ENCODE measurements around the gene CD2BP2. TPM values are rescaled to one million over a fixed set of nuclear protein-coding genes. Genes with fewer than 3 reads are reported as not detected.

Gene CD2BP2
- 10 to 100 TPM; 30.0 to 43.5 (median 39.9) TPM for polyA plus RNA-seq
- long read RNA-seq, donor 1 = 0 reads
- long read RNA-seq, donor 2, transcript CD2BP2-201 (7 exons, 3,421 nt) = major isoform, 8 of 9 reads
- long read RNA-seq, donor 2, partial matches to known transcripts = 0 of 9 reads
- long read RNA-seq, donor 2, other reads (novel, unspliced or antisense) = 0 of 9 reads
- long read RNA-seq, donor 3, transcript CD2BP2-201 (7 exons, 3,421 nt) = major isoform, 7 of 13 reads
- long read RNA-seq, donor 3, partial matches to known transcripts = 5 of 13 reads
- long read RNA-seq, donor 3, other reads (novel, unspliced or antisense) = 0 of 13 reads
- long read RNA-seq, donor 4 = 0 reads
- long read RNA-seq, donor 5, transcript CD2BP2-201 (7 exons, 3,421 nt) = major isoform, 10 of 11 reads
- long read RNA-seq, donor 5, partial matches to known transcripts = 0 of 11 reads
- long read RNA-seq, donor 5, other reads (novel, unspliced or antisense) = 0 of 11 reads
- long read RNA-seq, donor 6, transcript CD2BP2-201 (7 exons, 3,421 nt) = major isoform, 19 of 22 reads
- long read RNA-seq, donor 6, partial matches to known transcripts = 0 of 22 reads
- long read RNA-seq, donor 6, other reads (novel, unspliced or antisense) = 0 of 22 reads
- long read RNA-seq, donor 7, transcript CD2BP2-201 (7 exons, 3,421 nt) = major isoform, 31 of 32 reads
- long read RNA-seq, donor 7, partial matches to known transcripts = 0 of 32 reads
- long read RNA-seq, donor 7, other reads (novel, unspliced or antisense) = 0 of 32 reads
- long read RNA-seq, donor 8, partial matches to known transcripts = 0 of 3 reads
- long read RNA-seq, donor 8, other reads (novel, unspliced or antisense) = 0 of 3 reads
- long read RNA-seq, donor 9, transcript CD2BP2-201 (7 exons, 3,421 nt) = major isoform, 7 of 7 reads
- long read RNA-seq, donor 9, partial matches to known transcripts = 0 of 7 reads
- long read RNA-seq, donor 9, other reads (novel, unspliced or antisense) = 0 of 7 reads
- long read RNA-seq, donor 10, transcript CD2BP2-201 (7 exons, 3,421 nt) = major isoform, 21 of 30 reads
- long read RNA-seq, donor 10, partial matches to known transcripts = 5 of 30 reads
- long read RNA-seq, donor 10, other reads (novel, unspliced or antisense) = 0 of 30 reads

- 0 to 1% (median 1%) methylated on average over 37 to 45 of the region's 45 CpGs for WGBS, 3 donors
- Histone ChIP-seq H3K27ac (ENCODE audit: low read depth in 1 of 3, low read length in 2 of 3) (peak within 1 kb of the TSS; percentile 92 to 95 (median 95)), H3K36me3 (ENCODE audit: control insufficient read depth in 3 of 3, insufficient read depth in 2 of 3, low read depth in 1 of 3, low read length in 3 of 3) (peaks cover 8 to 80% (median 11%) of the 10 kb centered on the region in 3 donors), H3K4me3 (ENCODE audit: low read depth in 1 of 3, low read length in 3 of 3) (peak within 1 kb of the TSS; percentile 76 to 96 (median 81)), H3K9me3 (ENCODE audit: control insufficient read depth in 2 of 2, insufficient read depth in 1 of 2, low read depth in 1 of 2, low read length in 1 of 2) (no peaks in the 10 kb centered on the region), H3K27me3 (ENCODE audit: control insufficient read depth in 3 of 3, insufficient read depth in 3 of 3, low read length in 3 of 3) (no peaks in the 10 kb centered on the region), H3K4me1 (ENCODE audit: control insufficient read depth in 3 of 3, insufficient read depth in 2 of 3, low read depth in 1 of 3, low read length in 2 of 3) (peaks cover 4 to 35% (median 6%) of the 10 kb centered on the region in 3 donors)
- FAIRE-seq (peak; percentile 41), DNase-seq (peak; percentile 99 to 100)
Observed at GRCh38 chr16:30355144-30355953, at the start of gene CD2BP2. TSS of gene CD2BP2 (minus strand) at chr16:30355308. CDS start at chr16:30354681, 627 bp downstream.

GRCh38 chr16:30401768-30402425 lies 46.8 kb upstream of the CD2BP2 start:
- no peaks in the 10 kb centered on the region for H3K27me3 ChIP-seq (ENCODE audit: control insufficient read depth in 3 of 3, insufficient read depth in 3 of 3, low read length in 3 of 3)
- no peaks in the 10 kb centered on the region for H3K9me3 ChIP-seq (ENCODE audit: control insufficient read depth in 2 of 2, insufficient read depth in 1 of 2, low read depth in 1 of 2, low read length in 1 of 2)
- DNase-seq = peak; percentile 40 to 48
- no peak overlapping the region for H3K4me3 ChIP-seq (ENCODE audit: low read depth in 1 of 3, low read length in 3 of 3)
- no peak for FAIRE-seq
- H3K27ac ChIP-seq (ENCODE audit: low read depth in 1 of 3, low read length in 2 of 3) = no peak overlapping the region
- H3K36me3 ChIP-seq (ENCODE audit: control insufficient read depth in 3 of 3, insufficient read depth in 2 of 3, low read depth in 1 of 3, low read length in 3 of 3) = peaks cover 0 to 22% (median 0%) of the 10 kb centered on the region in 3 donors
- H3K4me1 ChIP-seq (ENCODE audit: control insufficient read depth in 3 of 3, insufficient read depth in 2 of 3, low read depth in 1 of 3, low read length in 2 of 3) = peaks cover 0 to 19% (median 2%) of the 10 kb centered on the region in 3 donors
- WGBS, 3 donors = 56 to 73% (median 66%) methylated on average over 8 of the region's 8 CpGs

- no peaks in the 10 kb centered on the region for H3K27me3 ChIP-seq (ENCODE audit: control insufficient read depth in 3 of 3, insufficient read depth in 3 of 3, low read length in 3 of 3)
- H3K9me3 ChIP-seq (ENCODE audit: control insufficient read depth in 2 of 2, insufficient read depth in 1 of 2, low read depth in 1 of 2, low read length in 1 of 2) = no peaks in the 10 kb centered on the region
- WGBS, 3 donors = 20 to 31% (median 23%) methylated on average over 12 of the region's 12 CpGs
- peak overlapping the region in 2 of 3 donors; percentile 71 to 74 for H3K27ac ChIP-seq (ENCODE audit: low read depth in 1 of 3, low read length in 2 of 3)
- no peak for FAIRE-seq
- H3K4me3 ChIP-seq (ENCODE audit: low read depth in 1 of 3, low read length in 3 of 3) = peak overlapping the region; percentile 54 to 65 (median 57)
- H3K36me3 ChIP-seq (ENCODE audit: control insufficient read depth in 3 of 3, insufficient read depth in 2 of 3, low read depth in 1 of 3, low read length in 3 of 3) = peaks cover 0 to 22% (median 0%) of the 10 kb centered on the region in 3 donors
- DNase-seq = no peak
- H3K4me1 ChIP-seq (ENCODE audit: control insufficient read depth in 3 of 3, insufficient read depth in 2 of 3, low read depth in 1 of 3, low read length in 2 of 3) = peaks cover 0 to 24% (median 2%) of the 10 kb centered on the region in 3 donors
Observed at GRCh38 chr16:30399435-30400186, 44.5 kb upstream of the CD2BP2 start.

DNA sequence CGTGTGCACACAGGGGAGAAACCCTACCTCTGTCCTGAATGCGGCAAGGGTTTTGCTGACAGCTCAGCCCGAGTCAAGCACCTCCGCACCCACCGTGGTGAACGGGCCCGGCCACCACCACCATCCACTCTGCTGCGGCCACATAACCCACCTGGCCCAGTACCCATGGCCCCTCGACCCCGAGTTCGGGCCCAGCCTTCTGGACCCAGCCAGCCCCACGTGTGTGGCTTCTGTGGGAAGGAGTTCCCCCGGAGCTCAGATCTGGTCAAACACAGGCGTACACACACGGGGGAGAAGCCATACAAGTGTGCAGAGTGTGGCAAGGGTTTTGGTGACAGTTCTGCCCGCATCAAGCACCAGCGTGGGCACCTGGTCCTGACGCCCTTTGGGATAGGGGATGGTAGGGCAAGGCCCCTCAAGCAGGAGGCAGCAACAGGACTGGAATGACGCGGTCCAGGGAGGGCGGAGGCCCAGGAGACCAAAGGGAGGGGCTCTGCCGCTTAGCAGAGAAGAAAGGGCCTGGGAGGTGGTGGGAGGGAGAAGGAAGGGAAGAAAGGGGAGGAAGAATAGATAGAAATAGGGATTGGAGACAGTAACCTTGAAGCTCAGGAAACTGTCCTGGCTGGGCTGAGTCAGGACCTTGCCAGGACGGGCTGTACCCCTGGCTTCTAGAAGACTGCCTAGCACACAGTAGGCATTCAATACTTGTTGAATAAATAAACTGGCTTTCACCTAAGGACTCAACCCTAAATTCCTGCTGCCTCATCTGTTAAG lies 43.7 kb upstream of the CD2BP2 start:
- peaks cover 0 to 22% (median 0%) of the 10 kb centered on the region in 3 donors for H3K36me3 ChIP-seq (ENCODE audit: control insufficient read depth in 3 of 3, insufficient read depth in 2 of 3, low read depth in 1 of 3, low read length in 3 of 3)
- H3K9me3 ChIP-seq (ENCODE audit: control insufficient read depth in 2 of 2, insufficient read depth in 1 of 2, low read depth in 1 of 2, low read length in 1 of 2) = no peaks in the 10 kb centered on the region
- peaks cover 0 to 30% (median 2%) of the 10 kb centered on the region in 3 donors for H3K4me1 ChIP-seq (ENCODE audit: control insufficient read depth in 3 of 3, insufficient read depth in 2 of 3, low read depth in 1 of 3, low read length in 2 of 3)
- no peaks in the 10 kb centered on the region for H3K27me3 ChIP-seq (ENCODE audit: control insufficient read depth in 3 of 3, insufficient read depth in 3 of 3, low read length in 3 of 3)
- no peak overlapping the region for H3K4me3 ChIP-seq (ENCODE audit: low read depth in 1 of 3, low read length in 3 of 3)
- 83 to 88% (median 85%) methylated on average over 23 of the region's 23 CpGs for WGBS, 3 donors
- no peak for FAIRE-seq
- peak in 1 of 2 donors; percentile 1 for DNase-seq
- peak overlapping the region in 2 of 3 donors; percentile 71 to 74 for H3K27ac ChIP-seq (ENCODE audit: low read depth in 1 of 3, low read length in 2 of 3)

GRCh38 chr16:30397776-30398660 lies 42.9 kb upstream of the CD2BP2 start:
- peak in 1 of 2 donors; percentile 2 for DNase-seq
- 87 to 93% (median 89%) methylated on average over 35 to 42 of the region's 42 CpGs for WGBS, 3 donors
- Histone ChIP-seq H3K27ac (ENCODE audit: low read depth in 1 of 3, low read length in 2 of 3) (no peak overlapping the region), H3K27me3 (ENCODE audit: control insufficient read depth in 3 of 3, insufficient read depth in 3 of 3, low read length in 3 of 3) (no peaks in the 10 kb centered on the region), H3K4me3 (ENCODE audit: low read depth in 1 of 3, low read length in 3 of 3) (no peak overlapping the region), H3K9me3 (ENCODE audit: control insufficient read depth in 2 of 2, insufficient read depth in 1 of 2, low read depth in 1 of 2, low read length in 1 of 2) (no peaks in the 10 kb centered on the region), H3K4me1 (ENCODE audit: control insufficient read depth in 3 of 3, insufficient read depth in 2 of 3, low read depth in 1 of 3, low read length in 2 of 3) (peaks cover 0 to 30% (median 2%) of the 10 kb centered on the region in 3 donors), H3K36me3 (ENCODE audit: control insufficient read depth in 3 of 3, insufficient read depth in 2 of 3, low read depth in 1 of 3, low read length in 3 of 3) (peaks cover 0 to 22% (median 0%) of the 10 kb centered on the region in 3 donors)
- FAIRE-seq = no peak

DNA sequence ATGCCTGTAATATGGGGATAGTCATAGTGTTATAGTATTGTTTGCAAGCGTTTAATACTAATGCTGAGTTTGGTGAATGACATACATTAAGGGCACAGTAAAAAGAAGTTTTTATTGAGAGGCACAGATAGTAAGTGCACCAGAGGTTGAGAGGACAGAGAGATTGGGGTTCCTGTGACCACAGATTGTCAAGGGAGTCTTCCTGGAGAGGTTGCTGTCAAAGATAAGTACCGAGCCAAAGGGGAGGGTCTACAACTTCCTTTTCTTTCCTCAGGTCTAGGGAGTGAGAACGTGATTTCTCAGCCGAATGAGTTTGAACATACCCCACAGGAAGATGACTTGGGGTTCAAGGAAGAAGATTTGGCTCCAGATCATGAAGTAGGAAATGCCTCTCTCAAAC lies 41.9 kb upstream of the CD2BP2 start:
- 70 to 78% (median 72%) methylated on average over 4 of the region's 4 CpGs for WGBS, 3 donors
- H3K9me3 ChIP-seq (ENCODE audit: control insufficient read depth in 2 of 2, insufficient read depth in 1 of 2, low read depth in 1 of 2, low read length in 1 of 2) = no peaks in the 10 kb centered on the region
- H3K4me1 ChIP-seq (ENCODE audit: control insufficient read depth in 3 of 3, insufficient read depth in 2 of 3, low read depth in 1 of 3, low read length in 2 of 3) = peaks cover 0 to 28% (median 2%) of the 10 kb centered on the region in 3 donors
- no peaks in the 10 kb centered on the region for H3K27me3 ChIP-seq (ENCODE audit: control insufficient read depth in 3 of 3, insufficient read depth in 3 of 3, low read length in 3 of 3)
- FAIRE-seq (no peak), DNase-seq (peak in 1 of 2 donors; percentile 1)
- peaks cover 0 to 22% (median 0%) of the 10 kb centered on the region in 3 donors for H3K36me3 ChIP-seq (ENCODE audit: control insufficient read depth in 3 of 3, insufficient read depth in 2 of 3, low read depth in 1 of 3, low read length in 3 of 3)
- H3K4me3 ChIP-seq (ENCODE audit: low read depth in 1 of 3, low read length in 3 of 3) = no peak overlapping the region
- H3K27ac ChIP-seq (ENCODE audit: low read depth in 1 of 3, low read length in 2 of 3) = no peak overlapping the region
